Metanephros (tissue), 2 donors: ENCODE measurements around the gene GVQW3. TPM values are rescaled to one million over a fixed set of nuclear protein-coding genes. Genes with fewer than 3 reads are reported as not detected.

Source experiments
- small RNA-seq: library from RNA; depleted of rRNA; stranded (forward); fragments of <200 nt; gene quantifications from one replicate; pipeline ENCODE3, GENCODE V24; 2014; ENCODE audit warnings: low replicate concordance
- total RNA-seq: library from RNA; depleted of rRNA; stranded (reverse); fragments of >200 nt; gene quantifications from one replicate; pipeline ENCODE4 v1.2.3, GENCODE V29; 2014

GVQW3 gene
- total RNA-seq, result 7.9 TPM

GRCh38 chr11:76380977-76381719 lies at the start of gene GVQW3, which contains the start of gene THAP12:
TSS of gene GVQW3 (plus strand) at chr11:76381323. CDS start at chr11:76381829, 506 bp downstream.
TSS of gene THAP12 (minus strand) at chr11:76381132. CDS start at chr11:76380836, 296 bp downstream.

GRCh38 chr11:76444384-76445120 lies 63.4 kb downstream of the GVQW3 start, which contains the start of gene EMSY:
TSS of gene EMSY (plus strand) at chr11:76445018. CDS start at chr11:76446939, 1,921 bp downstream.

Small RNAs within 50 kb of the gene (small RNA-seq; reads per million reads assigned to genes)
- not detected for gene RF00019

Other genes starting within 250 kb of the GVQW3 start
- gene WNT11, start 174.8 kb upstream of the GVQW3 start, total RNA-seq, result 30.8 TPM
- gene THAP12, start 191 bp upstream of the GVQW3 start, total RNA-seq, result 34.3 TPM
- gene EMSY, start 63.7 kb downstream of the GVQW3 start, total RNA-seq, result 39.2 TPM